ENCODE data around the gene NFIA. TPM values are rescaled to one million over a fixed set of nuclear protein-coding genes. Genes with fewer than 3 reads are reported as not detected.

Gene NFIA
- total and polyA plus RNA-seq, 2 donors (not counting 1 experiment from before 2014, with no cell fraction given): 0.28 to 0.54 TPM

DNA sequence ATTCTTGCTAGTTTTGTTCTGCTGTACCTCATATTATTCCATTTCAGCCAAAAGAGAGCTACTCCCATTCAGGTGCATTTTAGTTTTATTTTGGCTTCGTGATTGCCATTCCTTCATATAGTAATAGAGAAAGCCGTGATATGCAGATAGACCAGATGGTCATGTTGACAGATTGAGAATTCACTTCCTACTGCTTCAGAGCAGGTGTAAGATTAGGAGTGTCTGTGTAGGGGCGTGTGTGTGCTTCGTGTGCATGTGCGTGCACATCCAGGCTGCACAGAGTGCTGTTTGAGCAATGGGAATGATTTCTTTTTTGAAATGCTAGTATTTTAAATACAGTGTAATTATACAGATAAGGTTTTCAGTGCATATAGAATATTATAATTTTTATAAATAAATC is 10.3 kb downstream of the NFIA start:
- Mint-ChIP-seq H3K27ac (no peak overlapping the region), H3K4me3 (no peak overlapping the region), H3K4me1 (no peaks in the 10 kb centered on the region), H3K9me3 (ENCODE audit: insufficient read depth) (no peaks in the 10 kb centered on the region), H3K27me3 (peaks cover 31% of the 10 kb centered on the region)
- no peaks in the 10 kb centered on the region for H3K9me3 ChIP-seq (ENCODE audit: control extremely low read depth in 1 of 3, control insufficient read depth in 2 of 3, insufficient read depth in 1 of 3, low read length in 2 of 3)
- H3K4me3 ChIP-seq (ENCODE audit: control extremely low read depth in 1 of 5, extremely low read depth in 1 of 5, insufficient read depth in 1 of 5, low read depth in 2 of 5, low read length in 4 of 5): no peak overlapping the region
- H3K36me3 ChIP-seq (replicated peaks in 1 of 2; ENCODE audit: control extremely low read depth in 1 of 2, control insufficient read depth in 1 of 2, extremely low read depth in 1 of 2, insufficient read depth in 2 of 2, low read length in 1 of 2): no peaks in the 10 kb centered on the region
- no peak overlapping the region for H3K9ac ChIP-seq (ENCODE audit: low read length)
- CTCF ChIA-PET: interaction anchor here (1.0 kb wide), 1 partner anchor 15 kb away, joined by 4 read pairs; no protein-coding TSS in a partner anchor
- H3K27me3 ChIP-seq (replicated peaks in 1 of 4; ENCODE audit: control extremely low read depth in 1 of 4, control insufficient read depth in 3 of 4, insufficient read depth in 4 of 4, low read length in 3 of 4): peaks cover 0 to 9% (median 0%) of the 10 kb centered on the region in 4 experiments
- H3K4me1 ChIP-seq (ENCODE audit: control insufficient read depth in 2 of 2, insufficient read depth in 2 of 2, low read length in 2 of 2): no peaks in the 10 kb centered on the region
- intact Hi-C loops (cut with micrococcal nuclease): no loop called here
- no peak overlapping the region for H3K27ac ChIP-seq (ENCODE audit: low read length in 2 of 2)
- POLR2A ChIA-PET: no interaction called here
- no peaks in the 10 kb centered on the region for H3K79me2 ChIP-seq (ENCODE audit: control insufficient read depth, insufficient read depth, low read length)
- ATAC-seq (ENCODE audit: low read depth): no peak
- H4K20me1 ChIP-seq (ENCODE audit: control insufficient read depth, insufficient read depth, low read length, poor library complexity, severe bottlenecking): no peaks in the 10 kb centered on the region
- WGBS (ENCODE audit: insufficient coverage): no CpG with 5 or more reads among the region's 5 CpGs
- no peak overlapping the region for H3K4me2 ChIP-seq (replicated peaks; ENCODE audit: low read depth, low read length, poor library complexity, severe bottlenecking)
- no peak for DNase-seq
- TF ChIP-seq EZH2 (IDR thresholded peaks at IDR 0.05; ENCODE audit: borderline replicate concordance, insufficient read depth, low read depth, low read length, poor library complexity, severe bottlenecking): no peak
- TF ChIP-seq, protein P1, sequence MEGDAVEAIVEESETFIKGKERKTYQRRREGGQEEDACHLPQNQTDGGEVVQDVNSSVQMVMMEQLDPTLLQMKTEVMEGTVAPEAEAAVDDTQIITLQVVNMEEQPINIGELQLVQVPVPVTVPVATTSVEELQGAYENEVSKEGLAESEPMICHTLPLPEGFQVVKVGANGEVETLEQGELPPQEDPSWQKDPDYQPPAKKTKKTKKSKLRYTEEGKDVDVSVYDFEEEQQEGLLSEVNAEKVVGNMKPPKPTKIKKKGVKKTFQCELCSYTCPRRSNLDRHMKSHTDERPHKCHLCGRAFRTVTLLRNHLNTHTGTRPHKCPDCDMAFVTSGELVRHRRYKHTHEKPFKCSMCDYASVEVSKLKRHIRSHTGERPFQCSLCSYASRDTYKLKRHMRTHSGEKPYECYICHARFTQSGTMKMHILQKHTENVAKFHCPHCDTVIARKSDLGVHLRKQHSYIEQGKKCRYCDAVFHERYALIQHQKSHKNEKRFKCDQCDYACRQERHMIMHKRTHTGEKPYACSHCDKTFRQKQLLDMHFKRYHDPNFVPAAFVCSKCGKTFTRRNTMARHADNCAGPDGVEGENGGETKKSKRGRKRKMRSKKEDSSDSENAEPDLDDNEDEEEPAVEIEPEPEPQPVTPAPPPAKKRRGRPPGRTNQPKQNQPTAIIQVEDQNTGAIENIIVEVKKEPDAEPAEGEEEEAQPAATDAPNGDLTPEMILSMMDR (IDR thresholded peaks at IDR 0.05): no peak
- no peak overlapping the region for H2AFZ ChIP-seq (ENCODE audit: insufficient read depth, low read depth, low read length, poor library complexity, severe bottlenecking)

DNA sequence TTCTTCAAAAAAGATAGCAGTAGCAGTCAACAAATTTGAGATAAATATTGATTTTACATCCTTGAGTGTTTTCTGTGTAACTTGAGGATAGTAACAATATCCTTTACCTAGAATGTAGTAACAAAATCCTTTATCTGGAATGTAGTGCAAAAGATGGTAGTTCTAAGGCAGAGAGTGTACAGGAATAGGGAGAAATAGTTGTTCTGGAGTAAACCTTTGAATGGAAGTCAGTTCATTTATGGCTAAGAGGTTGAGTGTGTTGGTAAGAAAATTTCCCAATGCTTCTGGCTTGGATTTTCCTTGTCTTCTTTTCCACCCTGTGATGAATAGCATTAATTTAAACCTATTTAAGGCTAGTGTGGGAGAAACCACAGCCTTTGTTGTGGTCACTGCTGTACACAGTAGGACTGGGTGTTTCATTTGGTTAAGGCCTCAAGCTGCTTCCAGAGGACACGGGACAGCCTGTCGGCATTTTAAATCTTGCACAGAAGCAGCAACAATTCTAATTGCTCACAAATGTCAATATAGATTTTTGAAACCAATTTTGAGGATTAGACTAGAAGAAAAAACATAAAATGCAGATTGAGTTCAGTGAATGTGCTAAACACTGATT is 11.3 kb downstream of the NFIA start:
- no peaks in the 10 kb centered on the region for H3K9me3 Mint-ChIP-seq (ENCODE audit: insufficient read depth)
- Histone ChIP-seq H3K4me2 (replicated peaks; ENCODE audit: low read depth, low read length, poor library complexity, severe bottlenecking) (no peak overlapping the region), H2AFZ (ENCODE audit: insufficient read depth, low read depth, low read length, poor library complexity, severe bottlenecking) (no peak overlapping the region), H4K20me1 (ENCODE audit: control insufficient read depth, insufficient read depth, low read length, poor library complexity, severe bottlenecking) (no peaks in the 10 kb centered on the region), H3K79me2 (ENCODE audit: control insufficient read depth, insufficient read depth, low read length) (no peaks in the 10 kb centered on the region), H3K9me3 (ENCODE audit: control extremely low read depth in 1 of 3, control insufficient read depth in 2 of 3, insufficient read depth in 1 of 3, low read length in 2 of 3) (no peaks in the 10 kb centered on the region), H3K27me3 (replicated peaks in 1 of 4; ENCODE audit: control extremely low read depth in 1 of 4, control insufficient read depth in 3 of 4, insufficient read depth in 4 of 4, low read length in 3 of 4) (peaks cover 0 to 9% (median 0%) of the 10 kb centered on the region in 4 experiments), H3K9ac (ENCODE audit: low read length) (no peak overlapping the region), H3K36me3 (replicated peaks in 1 of 2; ENCODE audit: control extremely low read depth in 1 of 2, control insufficient read depth in 1 of 2, extremely low read depth in 1 of 2, insufficient read depth in 2 of 2, low read length in 1 of 2) (no peaks in the 10 kb centered on the region), H3K4me1 (ENCODE audit: control insufficient read depth in 2 of 2, insufficient read depth in 2 of 2, low read length in 2 of 2) (no peaks in the 10 kb centered on the region), H3K27ac (ENCODE audit: low read length in 2 of 2) (no peak overlapping the region), H3K4me3 (ENCODE audit: control extremely low read depth in 1 of 5, extremely low read depth in 1 of 5, insufficient read depth in 1 of 5, low read depth in 2 of 5, low read length in 4 of 5) (no peak overlapping the region)
- DNase-seq (no peak), ATAC-seq (ENCODE audit: low read depth) (no peak)
- H3K27me3 Mint-ChIP-seq: peaks cover 25% of the 10 kb centered on the region
- ChIA-PET CTCF (no interaction called here), POLR2A (no interaction called here)
- no peak overlapping the region for H3K27ac Mint-ChIP-seq
- H3K4me3 Mint-ChIP-seq: no peak overlapping the region
- H3K4me1 Mint-ChIP-seq: no peaks in the 10 kb centered on the region
- WGBS (ENCODE audit: insufficient coverage): no CpG with 5 or more reads among the region's 2 CpGs
- no peak for TF ChIP-seq EZH2 (IDR thresholded peaks at IDR 0.05; ENCODE audit: borderline replicate concordance, insufficient read depth, low read depth, low read length, poor library complexity, severe bottlenecking)
- TF ChIP-seq, protein P1 (IDR thresholded peaks at IDR 0.05): no peak
- intact Hi-C loops (cut with micrococcal nuclease): no loop called here

All from B cell (primary cell).